A549 (cell line): Measurements from ENCODE around the gene RNU4-1. TPM values are rescaled to one million over a fixed set of nuclear protein-coding genes. Genes with fewer than 3 reads are reported as not detected.

Experiments used
- ATAC-seq, 2 experiments: fragments of 200-7000 bp in 1 of 2; fragments of >200 bp in 1 of 2; cut with Nextera tagmentation in 1 of 2; cut with Tn5 transposase in 1 of 2; 3 replicates each; pipeline versions ENCODE4 v1.8.0 to v1.9.1; 2018 to 2020; ENCODE audit warnings: mild to moderate bottlenecking in 1 of 2, moderate library complexity in 1 of 2
- CTCF ChIA-PET: fragments of 300-600 bp; sonication (Branson Sonifier 250); formaldehyde crosslinking; extraction: SDS; loops from one replicate; lab custom pipeline; 2021; ENCODE audit warnings: antibody characterized with exemption, inconsistent platforms; lab: Yijun Ruan, JAX
- POLR2A ChIA-PET: fragments of 350-600 bp; formaldehyde crosslinking; extraction: SDS; loops from one replicate; lab custom pipeline; 2021; ENCODE audit warnings: antibody characterized with exemption, inconsistent platforms; lab: Yijun Ruan, JAX
- DNase-seq, 2 experiments: peaks; one replicate each; pipeline versions ENCODE4 v3.0.0 to v3.0.0-alpha.2; 2011 to 2016; ENCODE audit warnings: low read depth in 1 of 2, low spot score in 1 of 2
- FAIRE-seq: peaks from 2 replicates; lab custom pipeline; 2011; peaks lifted over from hg19 to GRCh38; lab: Jason Lieb, UNC
- H3K27ac ChIP-seq, 2 experiments: fragments of >200 bp; sonication (Bioruptor Twin); formaldehyde crosslinking; 3 replicates each; pipeline ENCODE4 v1.5.1; 2016 to 2017
- H3K4me1 ChIP-seq: fragments of >200 bp; sonication (Bioruptor Twin); formaldehyde crosslinking; 3 replicates; pipeline ENCODE4 v1.6.1; 2016
- H3K4me2 ChIP-seq: fragments of >200 bp; sonication (Bioruptor Twin); formaldehyde crosslinking; 3 replicates; pipeline ENCODE4 v1.6.1; 2016
- H3K4me3 ChIP-seq: fragments of >200 bp; sonication (Bioruptor Twin); formaldehyde crosslinking; 3 replicates; pipeline ENCODE4 v1.5.1; 2016
- H3K9me3 ChIP-seq: fragments of >200 bp; sonication (Bioruptor Twin); formaldehyde crosslinking; 3 replicates; pipeline ENCODE4 v1.6.1; 2016
- ATOH8 ChIP-seq: fragments of 250-450 bp; sonication (Bioruptor Pico); IDR thresholded peaks from 2 replicates; pipeline ENCODE4 v1.5.0; 2020; ENCODE audit warnings: low read depth, mild to moderate bottlenecking, moderate library complexity
- BCL3 ChIP-seq: fragments of >200 bp; sonication (Bioruptor Twin); formaldehyde crosslinking; IDR thresholded peaks from 3 replicates; pipeline ENCODE4 v1.6.1; 2016
- CHD2 ChIP-seq: fragments of 150-350 bp; IDR thresholded peaks from 2 replicates; pipeline ENCODE4 v1.6.1; 2014; ENCODE audit warnings: low read length; ENCODE audit not compliant: partially characterized antibody
- EHMT2 ChIP-seq: fragments of 200-600 bp; sonication (generic); IDR thresholded peaks from 2 replicates; pipeline ENCODE4 v1.6.1; 2016; ENCODE audit warnings: antibody characterized with exemption, low read depth, mild to moderate bottlenecking, moderate library complexity
- FOSB ChIP-seq: fragments of 250-450 bp; sonication (Bioruptor Pico); IDR thresholded peaks from 2 replicates; pipeline ENCODE4 v1.5.0; 2020; ENCODE audit warnings: mild to moderate bottlenecking, moderate library complexity
- GATA3 ChIP-seq: IDR thresholded peaks from 2 replicates; pipeline ENCODE4 v1.6.1; 2012; ENCODE audit warnings: borderline replicate concordance
- HDAC2 ChIP-seq: fragments of 200-600 bp; sonication (generic); IDR thresholded peaks from 2 replicates; pipeline ENCODE4 v1.6.1; 2016
- JUNB ChIP-seq: fragments of >200 bp; sonication (Bioruptor Twin); formaldehyde crosslinking; IDR thresholded peaks from 2 replicates; pipeline ENCODE4 v1.6.1; 2016
- KDM1A ChIP-seq: fragments of 200-600 bp; sonication (generic); IDR thresholded peaks from 2 replicates; pipeline ENCODE4 v1.6.1; 2016; ENCODE audit warnings: low read depth, mild to moderate bottlenecking
- MAX ChIP-seq: IDR thresholded peaks from 2 replicates; pipeline ENCODE4 v1.6.1; 2012
- MAZ ChIP-seq: fragments of 150-350 bp; IDR thresholded peaks from 2 replicates; pipeline ENCODE4 v1.6.1; 2014; ENCODE audit warnings: antibody characterized with exemption, low read depth, low read length, borderline replicate concordance
- POLR2AphosphoS2 ChIP-seq: conservative IDR thresholded peaks from 2 replicates; pipeline ENCODE4 v1.6.1; 2012; ENCODE audit warnings: low read length, improper control_type of control experiment, inconsistent platforms
- RCOR1 ChIP-seq: fragments of 150-350 bp; IDR thresholded peaks from 2 replicates; pipeline ENCODE4 v1.6.1; 2014; ENCODE audit warnings: antibody characterized with exemption, low read length, low read depth
- RFX5 ChIP-seq: fragments of 450-650 bp; IDR thresholded peaks from 2 replicates; pipeline ENCODE4 v1.7.1; 2014; ENCODE audit warnings: antibody characterized with exemption, mild to moderate bottlenecking, moderate library complexity
- SMC3 ChIP-seq: fragments of >200 bp; sonication (Bioruptor Twin); formaldehyde crosslinking; IDR thresholded peaks from 3 replicates; pipeline ENCODE4 v1.6.1; 2018; ENCODE audit warnings: inconsistent platforms
- TP53 ChIP-seq: fragments of 250-450 bp; sonication (Bioruptor Pico); IDR thresholded peaks from 2 replicates; pipeline ENCODE4 v1.5.0; 2021; ENCODE audit warnings: mild to moderate bottlenecking, moderate library complexity
- USF2 ChIP-seq: fragments of 450-650 bp; IDR thresholded peaks from 2 replicates; pipeline ENCODE4 v1.6.1; 2014; ENCODE audit warnings: antibody characterized with exemption
- ZC3H11A ChIP-seq: fragments of 450-650 bp; IDR thresholded peaks from 2 replicates; pipeline ENCODE4 v1.6.1; 2014; ENCODE audit warnings: antibody characterized with exemption, mild to moderate bottlenecking
- ZNF302 ChIP-seq: fragments of 250-450 bp; sonication (Bioruptor Pico); IDR thresholded peaks from 2 replicates; pipeline ENCODE4 v1.9.0; 2021; ENCODE audit warnings: inconsistent platforms, mild to moderate bottlenecking, moderate library complexity
- ZSCAN20 ChIP-seq: fragments of 250-450 bp; sonication (Bioruptor Pico); IDR thresholded peaks from 2 replicates; pipeline ENCODE4 v1.8.0; 2022; ENCODE audit warnings: mild to moderate bottlenecking, moderate library complexity
- WGBS: methylation state at CpG from one replicate; pipeline ENCODE4 v1.1.6; 2017; ENCODE audit errors: missing lambda C conversion rate; 5-methylcytosine and 5-hydroxymethylcytosine counted together
- polyA plus RNA-seq, 4 experiments: library from polyadenylated mRNA; depleted of rRNA in 3 of 4; stranded (reverse); fragments of >200 nt; fragmentation: RNase III in 1 of 4; extraction: RNeasy Plus Mini Kit Qiagen cat#74134 plus additional on column Dnase treatment in 1 of 4; gene quantifications; 2 replicates in 3 of 4; 3 replicates in 1 of 4; pipeline ENCODE4 v1.2.3, GENCODE V29; 2011 to 2017

Gene RNU4-1
- polyA plus RNA-seq, 2 of the 4 experiments (the other 2 are of a cell fraction): not detected

- TF ChIP-seq SMC3 (no peak), KDM1A (no peak)
Observed at GRCh38 chr12:120331390-120331789, 38.4 kb upstream of the RNU4-1 start (continued).

GRCh38 chr12:120328228-120328627 lies 35.2 kb upstream of the RNU4-1 start:
- H3K27ac ChIP-seq: no peak overlapping the region
- ChIA-PET POLR2A (no interaction called here), CTCF (interaction anchor here (0.7 to 2.9 kb wide), 5 partner anchors 28 to 1171 kb away, joined by 3 to 13 read pairs (median 3); no protein-coding TSS in a partner anchor)
- 78% methylated on average over 4 of the region's 4 CpGs for WGBS
- no peak overlapping the region for H3K4me3 ChIP-seq
- no peak overlapping the region for H3K4me2 ChIP-seq
- ATAC-seq (no peak), DNase-seq (no peak), FAIRE-seq (no peak)
- TF ChIP-seq GATA3 (no peak), RFX5 (no peak)
- no peaks in the 10 kb centered on the region for H3K4me1 ChIP-seq
- H3K9me3 ChIP-seq: no peaks in the 10 kb centered on the region

- POLR2A ChIA-PET: no interaction called here
- CTCF ChIA-PET: interaction anchor here (0.8 to 2.9 kb wide), 9 partner anchors 8 to 193 kb away, joined by 3 to 13 read pairs (median 4); partner anchors contain the start of gene SIRT4
- Histone ChIP-seq H3K4me2 (no peak within 1 kb of the TSS), H3K9me3 (no peaks in the 10 kb centered on the region), H3K4me1 (no peaks in the 10 kb centered on the region), H3K4me3 (no peak within 1 kb of the TSS), H3K27ac (no peak within 1 kb of the TSS)
- WGBS: 58% methylated on average over 5 of the region's 5 CpGs
- DNase-seq (no peak), ATAC-seq (no peak), FAIRE-seq (no peak)
- TF ChIP-seq ZSCAN20 (CRISPR knock-in tag) (no peak), ZC3H11A (no peak), ATOH8 (CRISPR knock-in tag) (no peak), BCL3 (no peak), CHD2 (no peak), TP53 (CRISPR knock-in tag) (no peak), POLR2AphosphoS2 (no peak), HDAC2 (no peak), RCOR1 (no peak), MAZ (no peak), ZNF302 (CRISPR knock-in tag) (no peak), JUNB (no peak), MAX (no peak), FOSB (CRISPR knock-in tag) (no peak), USF2 (no peak), EHMT2 (no peak)
Observed at GRCh38 chr12:120327593-120327992, 34.6 kb upstream of the RNU4-1 start, which contains the start of gene PLA2G1B. PLA2G1B (minus strand) TSS chr12:120327779; CDS start chr12:120327753, 26 bp downstream.
